A549 (cell line): ENCODE data around the gene BGLAP. TPM values are rescaled to one million over a fixed set of nuclear protein-coding genes. Genes with fewer than 3 reads are reported as not detected.

Experiments used
- ATAC-seq, 2 experiments: fragments of 200-7000 bp in 1 of 2; fragments of >200 bp in 1 of 2; cut with Nextera tagmentation in 1 of 2; cut with Tn5 transposase in 1 of 2; 3 replicates each; pipeline versions ENCODE4 v1.8.0 to v1.9.1; 2018 to 2020; ENCODE audit warnings: mild to moderate bottlenecking in 1 of 2, moderate library complexity in 1 of 2
- CTCF ChIA-PET: fragments of 300-600 bp; sonication (Branson Sonifier 250); formaldehyde crosslinking; extraction: SDS; loops from one replicate; lab custom pipeline; 2021; ENCODE audit warnings: antibody characterized with exemption, inconsistent platforms; lab: Yijun Ruan, JAX
- POLR2A ChIA-PET: fragments of 350-600 bp; formaldehyde crosslinking; extraction: SDS; loops from one replicate; lab custom pipeline; 2021; ENCODE audit warnings: antibody characterized with exemption, inconsistent platforms; lab: Yijun Ruan, JAX
- DNase-seq, 2 experiments: peaks; one replicate each; pipeline versions ENCODE4 v3.0.0 to v3.0.0-alpha.2; 2011 to 2016; ENCODE audit warnings: low read depth in 1 of 2, low spot score in 1 of 2
- FAIRE-seq: peaks from 2 replicates; lab custom pipeline; 2011; peaks lifted over from hg19 to GRCh38; lab: Jason Lieb, UNC
- H3K27ac ChIP-seq, 2 experiments: fragments of >200 bp; sonication (Bioruptor Twin); formaldehyde crosslinking; 3 replicates each; pipeline ENCODE4 v1.5.1; 2016 to 2017
- H3K4me1 ChIP-seq: fragments of >200 bp; sonication (Bioruptor Twin); formaldehyde crosslinking; 3 replicates; pipeline ENCODE4 v1.6.1; 2016
- H3K4me2 ChIP-seq: fragments of >200 bp; sonication (Bioruptor Twin); formaldehyde crosslinking; 3 replicates; pipeline ENCODE4 v1.6.1; 2016
- H3K4me3 ChIP-seq: fragments of >200 bp; sonication (Bioruptor Twin); formaldehyde crosslinking; 3 replicates; pipeline ENCODE4 v1.5.1; 2016
- H3K9me3 ChIP-seq: fragments of >200 bp; sonication (Bioruptor Twin); formaldehyde crosslinking; 3 replicates; pipeline ENCODE4 v1.6.1; 2016
- EHMT2 ChIP-seq: fragments of 200-600 bp; sonication (generic); IDR thresholded peaks from 2 replicates; pipeline ENCODE4 v1.6.1; 2016; ENCODE audit warnings: antibody characterized with exemption, low read depth, mild to moderate bottlenecking, moderate library complexity
- FOSL2 ChIP-seq, 2 experiments: fragments of 450-650 bp in 1 of 2; fragments of >200 bp in 1 of 2; sonication (Bioruptor Twin) in 1 of 2; formaldehyde crosslinking; IDR thresholded peaks; 2 replicates each; pipeline versions ENCODE4 v1.5.0 to v1.6.1; 2016 to 2020; ENCODE audit warnings: mild to moderate bottlenecking in 1 of 2, moderate library complexity in 1 of 2
- JUNB ChIP-seq: fragments of >200 bp; sonication (Bioruptor Twin); formaldehyde crosslinking; IDR thresholded peaks from 2 replicates; pipeline ENCODE4 v1.6.1; 2016
- MAZ ChIP-seq: fragments of 150-350 bp; IDR thresholded peaks from 2 replicates; pipeline ENCODE4 v1.6.1; 2014; ENCODE audit warnings: antibody characterized with exemption, low read depth, low read length, borderline replicate concordance
- MYC ChIP-seq: IDR thresholded peaks from 2 replicates; pipeline ENCODE4 v1.6.1; 2012; ENCODE audit warnings: mild to moderate bottlenecking, inconsistent platforms, low read length, improper control_type of control experiment, borderline replicate concordance
- NFE2L2 ChIP-seq: fragments of 150-350 bp; conservative IDR thresholded peaks from 2 replicates; pipeline ENCODE4 v1.6.1; 2014; ENCODE audit warnings: low read length
- NPAS2 ChIP-seq: fragments of 250-450 bp; sonication (Bioruptor Pico); IDR thresholded peaks from 2 replicates; pipeline ENCODE4 v1.8.0; 2022; ENCODE audit warnings: mild to moderate bottlenecking, moderate library complexity, borderline replicate concordance
- POLR2AphosphoS2 ChIP-seq: conservative IDR thresholded peaks from 2 replicates; pipeline ENCODE4 v1.6.1; 2012; ENCODE audit warnings: low read length, improper control_type of control experiment, inconsistent platforms
- RAD21 ChIP-seq, 2 experiments: fragments of >200 bp in 1 of 2; sonication (Bioruptor Twin) in 1 of 2; formaldehyde crosslinking in 1 of 2; IDR thresholded peaks in 1 of 2; conservative IDR thresholded peaks in 1 of 2; 2 replicates in 1 of 2; 3 replicates in 1 of 2; pipeline ENCODE4 v1.6.1; 2012 to 2018; ENCODE audit warnings: inconsistent platforms in 1 of 2
- RFX5 ChIP-seq: fragments of 450-650 bp; IDR thresholded peaks from 2 replicates; pipeline ENCODE4 v1.7.1; 2014; ENCODE audit warnings: antibody characterized with exemption, mild to moderate bottlenecking, moderate library complexity
- RNF2 ChIP-seq: fragments of 200-600 bp; sonication (generic); IDR thresholded peaks from 2 replicates; pipeline ENCODE4 v1.6.1; 2016; ENCODE audit warnings: low read depth, mild to moderate bottlenecking, antibody characterized with exemption, moderate library complexity, borderline replicate concordance
- TP53 ChIP-seq: fragments of 250-450 bp; sonication (Bioruptor Pico); IDR thresholded peaks from 2 replicates; pipeline ENCODE4 v1.5.0; 2021; ENCODE audit warnings: mild to moderate bottlenecking, moderate library complexity
- ZFP36 ChIP-seq: fragments of 450-650 bp; IDR thresholded peaks from 2 replicates; pipeline ENCODE4 v1.6.1; 2014; ENCODE audit warnings: borderline replicate concordance; ENCODE audit not compliant: partially characterized antibody
- WGBS: methylation state at CpG from one replicate; pipeline ENCODE4 v1.1.6; 2017; ENCODE audit errors: missing lambda C conversion rate; 5-methylcytosine and 5-hydroxymethylcytosine counted together
- polyA plus RNA-seq, 4 experiments: library from polyadenylated mRNA; depleted of rRNA in 3 of 4; stranded (reverse); fragments of >200 nt; fragmentation: RNase III in 1 of 4; extraction: RNeasy Plus Mini Kit Qiagen cat#74134 plus additional on column Dnase treatment in 1 of 4; gene quantifications; 2 replicates in 3 of 4; 3 replicates in 1 of 4; pipeline ENCODE4 v1.2.3, GENCODE V29; 2011 to 2017
- TF ChIP-seq, protein P1 (sequence below): IDR thresholded peaks from 2 replicates; pipeline ENCODE4 v1.6.1; 2012
- TF ChIP-seq, protein P2 (sequence below): fragments of >200 bp; sonication (Bioruptor Twin); formaldehyde crosslinking; IDR thresholded peaks from 3 replicates; pipeline ENCODE4 v1.5.1; 2016
- TF ChIP-seq, protein P3 (sequence below): fragments of 150-350 bp; IDR thresholded peaks from 2 replicates; pipeline ENCODE4 v1.6.1; 2014; ENCODE audit warnings: low read depth, mild to moderate bottlenecking, low read length
- TF ChIP-seq, protein P4 (sequence below): fragments of 450-650 bp; IDR thresholded peaks from 2 replicates; pipeline ENCODE4 v1.6.1; 2014; ENCODE audit warnings: antibody characterized with exemption

BGLAP gene
- polyA plus RNA-seq, 2 of the 4 experiments (the other 2 are of a cell fraction), result 0.12 to 0.23 TPM

DNA sequence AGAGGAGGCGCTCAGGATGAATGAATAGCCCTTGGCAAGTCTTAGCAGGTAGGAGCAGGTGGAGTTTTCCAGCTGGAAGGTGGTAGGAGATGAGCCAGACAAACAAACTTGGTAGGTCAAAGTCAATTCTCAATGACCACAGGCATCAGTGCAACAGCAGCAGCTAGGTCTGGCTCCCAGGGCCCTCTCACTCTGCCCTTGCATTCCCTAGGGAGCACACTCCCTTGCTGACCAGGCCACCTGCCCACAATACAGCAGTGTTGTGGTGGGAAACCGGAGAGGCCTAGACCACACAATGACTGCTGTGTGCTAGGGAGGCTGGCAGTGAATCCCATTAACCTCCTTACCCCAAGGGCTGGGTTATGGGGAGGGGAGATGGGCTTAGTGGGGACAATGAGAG lies 18.9 kb downstream of the BGLAP start:
- WGBS, result 100% methylated on average over 1 of the region's 2 CpGs
- CTCF ChIA-PET, result interaction anchor here (1.1 to 4.5 kb wide), 5 partner anchors 9 to 124 kb away, joined by 3 to 25 read pairs (median 12); partner anchors contain the start of gene PAQR6
- no peak for DNase-seq

DNA sequence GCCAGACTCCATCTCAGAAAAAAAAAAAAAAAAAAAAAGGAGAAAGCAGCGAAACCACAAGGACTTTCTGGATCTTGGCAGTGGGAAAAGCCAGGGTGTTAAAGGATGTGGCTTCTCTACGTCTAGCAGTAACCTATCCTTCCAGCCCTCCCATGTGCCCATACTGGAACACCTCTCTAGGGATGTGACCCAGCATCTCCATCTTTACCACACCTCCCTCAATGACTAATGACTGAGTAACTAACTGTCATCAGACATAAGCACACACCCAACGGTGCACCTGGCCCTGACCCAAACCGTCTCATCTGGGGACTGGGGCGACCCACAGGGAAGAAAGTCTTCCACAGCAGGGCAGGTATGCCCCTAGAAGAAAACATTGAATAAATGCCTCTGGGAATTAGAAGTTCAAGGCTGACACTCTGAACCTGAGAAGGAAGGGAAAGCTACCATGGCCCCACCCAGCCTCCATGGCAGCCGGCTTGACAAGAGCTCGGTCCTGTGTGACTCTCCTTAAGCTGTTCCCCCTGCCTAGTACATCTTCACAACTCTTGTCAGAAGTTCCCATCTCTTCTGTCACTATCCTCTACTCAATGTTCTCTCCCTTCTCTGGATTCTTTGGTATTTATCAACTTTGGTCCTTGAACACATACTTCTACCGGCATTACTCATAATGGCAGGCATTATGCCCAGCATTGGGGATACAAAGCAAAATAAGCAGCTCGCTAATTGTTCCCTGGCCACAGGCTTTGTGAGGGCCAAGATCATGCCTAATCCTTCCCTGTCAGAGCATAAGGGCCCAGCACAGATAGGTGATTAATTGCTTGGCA lies 20.7 kb downstream of the BGLAP start:
- no peak for FAIRE-seq
- TF ChIP-seq, protein P1, sequence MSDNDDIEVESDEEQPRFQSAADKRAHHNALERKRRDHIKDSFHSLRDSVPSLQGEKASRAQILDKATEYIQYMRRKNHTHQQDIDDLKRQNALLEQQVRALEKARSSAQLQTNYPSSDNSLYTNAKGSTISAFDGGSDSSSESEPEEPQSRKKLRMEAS, result 0 out of 2 replicates have a peak, but pooled peaks have one; percentile 23
- TF ChIP-seq FOSL2 (IDR thresholded peaks at IDR 0.05) (no peak), FOSL2 (CRISPR knock-in tag; IDR thresholded peaks at IDR 0.05) (no peak; the same call in 1 of the 2 replicates), NPAS2 (CRISPR knock-in tag) (no peak), JUNB (no peak)
- TF ChIP-seq, protein P2, sequence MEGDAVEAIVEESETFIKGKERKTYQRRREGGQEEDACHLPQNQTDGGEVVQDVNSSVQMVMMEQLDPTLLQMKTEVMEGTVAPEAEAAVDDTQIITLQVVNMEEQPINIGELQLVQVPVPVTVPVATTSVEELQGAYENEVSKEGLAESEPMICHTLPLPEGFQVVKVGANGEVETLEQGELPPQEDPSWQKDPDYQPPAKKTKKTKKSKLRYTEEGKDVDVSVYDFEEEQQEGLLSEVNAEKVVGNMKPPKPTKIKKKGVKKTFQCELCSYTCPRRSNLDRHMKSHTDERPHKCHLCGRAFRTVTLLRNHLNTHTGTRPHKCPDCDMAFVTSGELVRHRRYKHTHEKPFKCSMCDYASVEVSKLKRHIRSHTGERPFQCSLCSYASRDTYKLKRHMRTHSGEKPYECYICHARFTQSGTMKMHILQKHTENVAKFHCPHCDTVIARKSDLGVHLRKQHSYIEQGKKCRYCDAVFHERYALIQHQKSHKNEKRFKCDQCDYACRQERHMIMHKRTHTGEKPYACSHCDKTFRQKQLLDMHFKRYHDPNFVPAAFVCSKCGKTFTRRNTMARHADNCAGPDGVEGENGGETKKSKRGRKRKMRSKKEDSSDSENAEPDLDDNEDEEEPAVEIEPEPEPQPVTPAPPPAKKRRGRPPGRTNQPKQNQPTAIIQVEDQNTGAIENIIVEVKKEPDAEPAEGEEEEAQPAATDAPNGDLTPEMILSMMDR, result no peak
- peaks cover 15% of the 10 kb centered on the region for H3K4me1 ChIP-seq
- ChIA-PET CTCF (interaction anchor here (0.6 to 4.5 kb wide), 7 partner anchors 9 to 117 kb away, joined by 3 to 25 read pairs (median 5); partner anchors contain the start of gene BGLAP), POLR2A (interaction anchor here (1.6 kb wide), 1 partner anchor 20 kb away, joined by 5 read pairs; the partner anchor contains the start of gene SMG5)
- H3K9me3 ChIP-seq, result no peaks in the 10 kb centered on the region
- no peak overlapping the region for H3K27ac ChIP-seq
- peak; percentile 31 to 56; a peak in 4 of 6 replicates for ATAC-seq
- DNase-seq, result peak in 1 of 2 experiments; percentile 68
- 62% methylated on average over 9 of the region's 9 CpGs for WGBS
- no peak overlapping the region for H3K4me3 ChIP-seq
- peak overlapping the region; percentile 30; the same call in 2 of the 3 replicates for H3K4me2 ChIP-seq

More for the DNA sequence above, 18.9 kb downstream of the BGLAP start:
- TF ChIP-seq MYC (no peak), RAD21 (conservative IDR thresholded peaks at IDR 0.05 in 1 of 2, IDR thresholded peaks at IDR 0.05 in 1 of 2) (no peak), POLR2AphosphoS2 (no peak), RNF2 (no peak), EHMT2 (no peak), ZFP36 (no peak), NFE2L2 (no peak), TP53 (CRISPR knock-in tag) (no peak), MAZ (no peak), RFX5 (no peak)
- TF ChIP-seq, protein P3, sequence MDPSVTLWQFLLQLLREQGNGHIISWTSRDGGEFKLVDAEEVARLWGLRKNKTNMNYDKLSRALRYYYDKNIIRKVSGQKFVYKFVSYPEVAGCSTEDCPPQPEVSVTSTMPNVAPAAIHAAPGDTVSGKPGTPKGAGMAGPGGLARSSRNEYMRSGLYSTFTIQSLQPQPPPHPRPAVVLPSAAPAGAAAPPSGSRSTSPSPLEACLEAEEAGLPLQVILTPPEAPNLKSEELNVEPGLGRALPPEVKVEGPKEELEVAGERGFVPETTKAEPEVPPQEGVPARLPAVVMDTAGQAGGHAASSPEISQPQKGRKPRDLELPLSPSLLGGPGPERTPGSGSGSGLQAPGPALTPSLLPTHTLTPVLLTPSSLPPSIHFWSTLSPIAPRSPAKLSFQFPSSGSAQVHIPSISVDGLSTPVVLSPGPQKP, result no peak
- TF ChIP-seq, protein P4, sequence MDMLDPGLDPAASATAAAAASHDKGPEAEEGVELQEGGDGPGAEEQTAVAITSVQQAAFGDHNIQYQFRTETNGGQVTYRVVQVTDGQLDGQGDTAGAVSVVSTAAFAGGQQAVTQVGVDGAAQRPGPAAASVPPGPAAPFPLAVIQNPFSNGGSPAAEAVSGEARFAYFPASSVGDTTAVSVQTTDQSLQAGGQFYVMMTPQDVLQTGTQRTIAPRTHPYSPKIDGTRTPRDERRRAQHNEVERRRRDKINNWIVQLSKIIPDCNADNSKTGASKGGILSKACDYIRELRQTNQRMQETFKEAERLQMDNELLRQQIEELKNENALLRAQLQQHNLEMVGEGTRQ, result no peak
- no peak for ATAC-seq
- Histone ChIP-seq H3K9me3 (no peaks in the 10 kb centered on the region), H3K4me1 (peaks cover 15% of the 10 kb centered on the region), H3K4me3 (no peak overlapping the region), H3K27ac (no peak overlapping the region), H3K4me2 (no peak overlapping the region)
- FAIRE-seq, result no peak
- POLR2A ChIA-PET, result interaction anchor here (1.7 kb wide), 1 partner anchor 22 kb away, joined by 5 read pairs; the partner anchor contains the start of gene SMG5
